ENCODE data around the gene EED.
A peak's percentile ranks its signal among the peaks of the same experiment; 100 is the strongest.
"Not testable (repeated sequence)": the region's sequence is repeated elsewhere in the genome, so short reads cannot be mapped to it uniquely, and the experiment has no call there.

Gene EED

DNA sequence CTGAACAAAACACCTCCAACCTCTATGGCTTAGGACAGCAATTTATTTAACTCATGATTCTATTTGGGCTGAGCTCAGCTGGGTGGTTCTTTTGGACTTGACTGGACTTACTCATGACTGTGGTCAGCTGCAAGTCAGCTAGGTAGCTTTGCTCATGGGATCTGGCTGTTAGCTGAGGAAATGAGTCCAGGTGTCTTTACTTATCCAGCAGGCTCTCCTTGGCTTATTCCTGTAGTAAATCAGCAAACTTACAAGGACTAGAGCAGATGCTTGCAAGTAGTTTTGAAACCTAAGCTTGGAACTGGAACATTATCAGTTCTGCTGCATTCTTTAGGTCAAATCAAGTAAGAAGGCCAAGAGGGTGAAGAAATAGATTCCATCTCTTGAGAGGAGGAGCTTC lies 49.5 kb downstream of the EED start:
- DNase-seq (ENCODE audit: low spot score): no peak
- in situ Hi-C loops (cut with MboI; ENCODE audit: low pct_unique_long_range_greater_than_20kb, low sequenced_read_pairs, unreplicated experiment): loop anchor here (10.0 to 25.0 kb wide), 2 partner anchors 349 to 432 kb away; partner anchors contain the start of gene CCDC83
- TF ChIP-seq, protein P1, sequence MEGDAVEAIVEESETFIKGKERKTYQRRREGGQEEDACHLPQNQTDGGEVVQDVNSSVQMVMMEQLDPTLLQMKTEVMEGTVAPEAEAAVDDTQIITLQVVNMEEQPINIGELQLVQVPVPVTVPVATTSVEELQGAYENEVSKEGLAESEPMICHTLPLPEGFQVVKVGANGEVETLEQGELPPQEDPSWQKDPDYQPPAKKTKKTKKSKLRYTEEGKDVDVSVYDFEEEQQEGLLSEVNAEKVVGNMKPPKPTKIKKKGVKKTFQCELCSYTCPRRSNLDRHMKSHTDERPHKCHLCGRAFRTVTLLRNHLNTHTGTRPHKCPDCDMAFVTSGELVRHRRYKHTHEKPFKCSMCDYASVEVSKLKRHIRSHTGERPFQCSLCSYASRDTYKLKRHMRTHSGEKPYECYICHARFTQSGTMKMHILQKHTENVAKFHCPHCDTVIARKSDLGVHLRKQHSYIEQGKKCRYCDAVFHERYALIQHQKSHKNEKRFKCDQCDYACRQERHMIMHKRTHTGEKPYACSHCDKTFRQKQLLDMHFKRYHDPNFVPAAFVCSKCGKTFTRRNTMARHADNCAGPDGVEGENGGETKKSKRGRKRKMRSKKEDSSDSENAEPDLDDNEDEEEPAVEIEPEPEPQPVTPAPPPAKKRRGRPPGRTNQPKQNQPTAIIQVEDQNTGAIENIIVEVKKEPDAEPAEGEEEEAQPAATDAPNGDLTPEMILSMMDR (IDR thresholded peaks at IDR 0.05; ENCODE audit: extremely low read depth, insufficient read depth, missing control alignments): no peak

DNA sequence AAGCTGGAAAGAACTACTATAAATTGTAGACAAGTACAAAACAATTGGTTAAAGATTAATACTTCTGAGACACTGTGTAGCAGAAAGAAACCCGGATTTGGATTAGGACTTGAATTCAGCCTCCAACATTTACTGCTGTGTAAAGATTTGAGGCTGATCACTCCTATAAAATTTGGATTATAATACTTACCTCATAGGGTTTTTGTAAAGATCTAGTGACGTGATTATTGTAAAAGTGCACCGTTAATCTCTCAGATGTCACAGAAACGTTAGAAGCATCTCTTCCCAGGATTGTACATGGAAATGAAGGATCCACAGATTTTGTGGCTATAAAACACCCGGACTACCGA lies 57.2 kb downstream of the EED start:
- DNase-seq (ENCODE audit: low spot score): no peak
- TF ChIP-seq, protein P1 (IDR thresholded peaks at IDR 0.05; ENCODE audit: extremely low read depth, insufficient read depth, missing control alignments): no peak
- in situ Hi-C loops (cut with MboI; ENCODE audit: low pct_unique_long_range_greater_than_20kb, low sequenced_read_pairs, unreplicated experiment): no loop called here

DNA sequence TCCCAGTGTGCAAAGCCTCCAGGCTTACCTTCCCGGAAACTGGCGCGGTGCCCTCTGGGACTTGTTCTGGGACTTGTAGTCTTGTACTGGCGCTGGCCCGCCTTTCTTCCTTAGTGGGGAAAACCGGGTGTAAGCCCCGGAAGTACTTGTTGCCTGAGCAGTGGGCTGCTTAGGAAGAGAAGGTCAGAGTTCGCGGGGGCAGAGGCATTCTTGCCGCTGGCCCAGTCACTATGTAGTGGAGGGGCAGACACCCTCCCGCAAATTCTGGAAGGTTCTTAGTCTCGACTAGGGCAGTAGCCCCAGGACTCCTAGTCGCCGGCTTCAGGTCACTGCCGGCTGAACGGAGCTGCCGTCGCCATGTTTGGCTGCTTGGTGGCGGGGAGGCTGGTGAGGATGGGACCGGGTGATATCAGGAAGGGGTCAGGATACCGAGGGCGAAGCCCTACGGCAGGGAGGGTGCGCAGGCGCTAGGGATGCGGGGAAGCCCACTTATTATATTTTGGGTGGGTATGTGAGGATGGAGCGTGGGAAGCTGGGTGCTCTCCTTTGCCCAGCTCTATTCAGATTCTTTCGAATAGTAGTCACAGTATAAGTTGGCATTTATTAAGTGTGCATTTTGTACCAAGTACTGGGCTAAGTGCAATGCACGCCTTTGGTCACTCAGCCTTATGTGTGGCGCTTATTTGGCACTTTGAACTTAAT lies 57.7 kb downstream of the EED start, which contains the start of gene HIKESHI:
HIKESHI (plus strand) TSS at position 149 of the 702 bp plus-strand sequence; CDS start at position 358, 209 bp downstream.
- in situ Hi-C loops (cut with MboI; ENCODE audit: low pct_unique_long_range_greater_than_20kb, low sequenced_read_pairs, unreplicated experiment): no loop called here
- DNase-seq (ENCODE audit: low spot score): peak; percentile 79
- TF ChIP-seq, protein P1 (IDR thresholded peaks at IDR 0.05; ENCODE audit: extremely low read depth, insufficient read depth, missing control alignments): no peak

DNA sequence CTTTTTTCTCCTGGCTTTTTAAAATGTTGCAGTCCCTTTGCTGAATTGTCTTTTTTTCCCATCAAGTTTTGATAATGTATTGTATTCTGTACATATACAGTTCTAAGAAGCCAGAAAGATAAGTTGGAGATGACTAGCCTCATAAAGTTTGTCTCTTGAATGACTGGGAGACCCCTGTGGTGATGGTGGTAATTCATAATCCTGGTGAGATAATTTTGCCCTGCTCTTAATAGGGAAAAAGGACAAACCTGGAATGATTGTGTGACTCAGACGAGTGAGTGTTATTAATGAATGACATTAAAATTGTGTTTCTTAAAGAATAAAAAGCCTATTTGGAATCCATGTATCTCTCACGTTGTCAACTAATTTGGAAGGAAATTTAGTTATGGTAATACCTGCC lies 58.7 kb downstream of the EED start:
- TF ChIP-seq, protein P1 (IDR thresholded peaks at IDR 0.05; ENCODE audit: extremely low read depth, insufficient read depth, missing control alignments): no peak
- in situ Hi-C loops (cut with MboI; ENCODE audit: low pct_unique_long_range_greater_than_20kb, low sequenced_read_pairs, unreplicated experiment): no loop called here
- no peak for DNase-seq (ENCODE audit: low spot score)

DNA sequence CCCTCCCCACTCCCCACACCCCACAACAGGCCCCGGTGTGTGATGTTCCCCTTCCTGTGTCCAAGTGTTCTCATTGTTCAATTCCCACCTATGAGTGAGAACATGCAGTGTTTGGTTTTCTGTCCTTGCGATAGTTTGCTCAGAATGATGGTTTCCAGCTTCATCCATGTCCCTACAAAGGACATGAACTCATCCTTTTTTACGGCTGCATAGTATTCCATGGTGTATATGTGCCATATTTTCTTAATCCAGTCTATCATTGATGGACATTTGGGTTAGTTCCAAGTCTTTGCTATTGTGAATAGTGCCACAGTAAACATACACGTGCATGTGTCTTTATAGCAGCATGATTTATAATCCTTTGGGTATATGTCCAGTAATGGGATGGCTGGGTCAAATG lies 64.2 kb downstream of the EED start:
- in situ Hi-C loops (cut with MboI; ENCODE audit: low pct_unique_long_range_greater_than_20kb, low sequenced_read_pairs, unreplicated experiment); DNase-seq (ENCODE audit: low spot score): not testable (repeated sequence)

DNA sequence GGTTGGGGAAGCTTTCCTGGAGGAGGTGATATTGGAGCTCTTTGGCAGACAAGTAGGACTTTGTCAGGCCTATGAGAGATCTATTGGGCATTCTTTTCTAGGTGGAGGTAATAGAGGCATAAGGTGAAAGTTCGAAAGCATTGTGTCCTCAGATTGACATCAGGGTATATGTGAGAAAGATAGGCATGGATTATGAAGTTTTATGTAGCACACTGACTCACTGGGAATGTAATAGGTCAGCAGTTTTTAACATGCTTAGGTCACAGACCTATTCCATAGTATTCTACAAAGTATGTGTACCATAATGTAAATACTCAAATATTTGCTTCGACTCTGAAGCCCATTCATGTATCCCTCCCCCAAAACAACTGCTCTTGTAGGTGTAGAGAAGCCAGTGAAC lies 69.2 kb downstream of the EED start:
- TF ChIP-seq, protein P1 (IDR thresholded peaks at IDR 0.05; ENCODE audit: extremely low read depth, insufficient read depth, missing control alignments): no peak
- DNase-seq (ENCODE audit: low spot score): no peak
- in situ Hi-C loops (cut with MboI; ENCODE audit: low pct_unique_long_range_greater_than_20kb, low sequenced_read_pairs, unreplicated experiment): no loop called here

DNA sequence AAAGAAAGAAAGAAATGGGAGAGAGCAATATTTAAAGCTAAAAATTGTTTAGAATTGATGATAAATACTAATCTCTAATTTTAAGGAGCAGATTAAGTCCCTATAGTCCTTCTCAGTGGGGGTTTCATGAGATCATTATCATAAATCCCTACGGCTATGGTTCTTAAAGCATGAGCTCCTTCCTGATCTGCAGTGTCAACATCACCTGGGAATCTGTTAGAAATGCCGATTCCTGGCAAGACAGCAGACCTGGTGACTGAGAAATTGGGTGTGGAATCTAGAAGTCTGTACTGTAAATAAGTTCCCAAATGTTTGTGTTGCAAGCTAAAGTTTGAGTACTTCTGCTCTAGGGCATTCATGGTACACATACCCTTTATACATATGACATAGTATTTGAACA lies 70.1 kb downstream of the EED start:
- TF ChIP-seq, protein P1 (IDR thresholded peaks at IDR 0.05; ENCODE audit: extremely low read depth, insufficient read depth, missing control alignments): no peak
- no peak for DNase-seq (ENCODE audit: low spot score)
- in situ Hi-C loops (cut with MboI; ENCODE audit: low pct_unique_long_range_greater_than_20kb, low sequenced_read_pairs, unreplicated experiment): no loop called here

Measured in GM13977 (cell line).